ENCODE results near the gene KHDC4.

DNA sequence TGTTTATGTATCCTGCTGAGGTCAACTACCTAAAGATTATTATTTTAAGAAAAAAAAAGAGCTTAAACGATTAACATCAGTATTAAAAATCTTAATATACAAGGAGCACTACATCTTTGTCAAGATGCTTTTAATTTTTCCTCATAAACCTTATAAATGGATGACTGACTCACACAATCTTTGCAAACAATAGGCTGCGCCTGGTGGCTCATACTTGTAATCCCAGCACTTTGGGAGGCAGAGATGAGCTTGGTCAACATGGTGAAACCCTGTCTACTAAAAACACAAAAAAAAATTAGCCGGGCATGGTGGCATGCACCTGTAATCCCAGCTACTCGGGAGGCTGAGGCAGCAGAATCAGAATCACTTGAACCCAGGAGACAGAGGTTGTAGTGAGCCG, 1.7 kb downstream of the KHDC4 start:
- TF ChIP-seq KAT2A (conservative IDR thresholded peaks at IDR 0.05; ENCODE audit: control insufficient read depth, low read depth, low read length) (no peak), ZNF384 (IDR thresholded peaks at IDR 0.05; ENCODE audit: borderline replicate concordance, low read depth, low read length) (no peak), CEBPB (IDR thresholded peaks at IDR 0.05; ENCODE audit: borderline replicate concordance in 1 of 2, low read depth in 2 of 2, low read length in 2 of 2) (no peak), HDAC2 (IDR thresholded peaks at IDR 0.05) (no peak), SUZ12 (IDR thresholded peaks at IDR 0.05; ENCODE audit: unreplicated experiment) (no peak)
- TF ChIP-seq, protein P1, sequence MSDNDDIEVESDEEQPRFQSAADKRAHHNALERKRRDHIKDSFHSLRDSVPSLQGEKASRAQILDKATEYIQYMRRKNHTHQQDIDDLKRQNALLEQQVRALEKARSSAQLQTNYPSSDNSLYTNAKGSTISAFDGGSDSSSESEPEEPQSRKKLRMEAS (IDR thresholded peaks at IDR 0.05; ENCODE audit: low read depth, low read length): no peak
